CD4-positive, alpha-beta T cell (primary cell): Measurements from ENCODE around the gene PARD6G. TPM values are rescaled to one million over a fixed set of nuclear protein-coding genes. Genes with fewer than 3 reads are reported as not detected.

Experiments used
- ATAC-seq: fragments of 200-7000 bp; cut with Tn5 transposase; one replicate; pipeline ENCODE4 v1.10.0; 2022; ENCODE audit warnings: mild to moderate bottlenecking; ENCODE audit not compliant: poor library complexity
- CTCF ChIA-PET: fragments of 350-600 bp; sonication (Branson Sonifier 250); formaldehyde crosslinking; loops from one replicate; lab custom pipeline; 2021; ENCODE audit warnings: antibody characterized with exemption, inconsistent platforms; lab: Charles Lee
- POLR2A ChIA-PET: fragments of 350-600 bp; sonication (Branson Sonifier 250); formaldehyde crosslinking; loops from one replicate; lab custom pipeline; 2021; ENCODE audit warnings: antibody characterized with exemption, inconsistent platforms; lab: Charles Lee
- DNase-seq, 14 experiments: peaks; one replicate each; pipeline ENCODE4 v3.0.0-alpha.2; 2013 to 2020; ENCODE audit warnings: mixed read lengths in 2 of 14
- H3K27ac ChIP-seq, 2 donors: one replicate each; pipeline versions ENCODE4 v1.5.1 to v1.7.0; 2013; ENCODE audit warnings: low read length in 2 of 2, low read depth in 1 of 2, mild to moderate bottlenecking in 1 of 2
- H3K27me3 ChIP-seq, 2 experiments: 1 replicate in 1 of 2; 2 replicates in 1 of 2; pipeline versions ENCODE4 v1.6.1 to v1.7.0; 2013; ENCODE audit warnings: low read length in 2 of 2, control low read depth in 1 of 2, mild to moderate bottlenecking in 1 of 2, moderate library complexity in 1 of 2; ENCODE audit not compliant: insufficient read depth in 2 of 2, control insufficient read depth in 1 of 2
- H3K36me3 ChIP-seq: one replicate; pipeline ENCODE4 v1.6.1; 2013; ENCODE audit warnings: low read length, control low read depth; ENCODE audit not compliant: insufficient read depth
- H3K4me1 ChIP-seq: one replicate; pipeline ENCODE4 v1.6.1; 2013; ENCODE audit warnings: low read length, control low read depth; ENCODE audit not compliant: insufficient read depth
- H3K4me3 ChIP-seq: one replicate; pipeline ENCODE4 v1.5.1; 2013; ENCODE audit warnings: mild to moderate bottlenecking, low read length, moderate library complexity
- H3K9me3 ChIP-seq, 2 experiments: 1 replicate in 1 of 2; 2 replicates in 1 of 2; pipeline versions ENCODE4 v1.6.1 to v1.7.0; 2013; ENCODE audit warnings: low read length in 2 of 2, mild to moderate bottlenecking in 2 of 2, control low read depth in 1 of 2, moderate library complexity in 1 of 2; ENCODE audit not compliant: control insufficient read depth in 1 of 2, insufficient read depth in 1 of 2
- H3K27ac Mint-ChIP-seq: one replicate; pipeline ENCODE4 v1.8.0; 2020; ENCODE audit warnings: mixed read lengths
- H3K27me3 Mint-ChIP-seq: one replicate; pipeline ENCODE4 v1.8.0; 2021; ENCODE audit warnings: mixed read lengths
- H3K36me3 Mint-ChIP-seq: one replicate; pipeline ENCODE4 v1.8.0; 2021; ENCODE audit warnings: low read depth, mixed read lengths
- H3K4me1 Mint-ChIP-seq: one replicate; pipeline ENCODE4 v1.8.0; 2021; ENCODE audit warnings: low read depth, mixed read lengths
- H3K4me3 Mint-ChIP-seq: one replicate; pipeline ENCODE4 v1.8.0; 2020; ENCODE audit warnings: mild to moderate bottlenecking, mixed read lengths
- H3K9me3 Mint-ChIP-seq: one replicate; pipeline ENCODE4 v1.8.0; 2020; ENCODE audit warnings: mixed read lengths
- CTCF ChIP-seq: fragments of 200-600 bp; IDR thresholded peaks from one replicate; pipeline ENCODE4 v1.8.0; 2022; ENCODE audit warnings: antibody characterized with exemption, mild to moderate bottlenecking
- intact Hi-C, 2 experiments: fragments of 100-400 bp; cut with DNase I in 1 of 2; cut with micrococcal nuclease in 1 of 2; formaldehyde crosslinking; loops; one replicate each; pipeline versions ENCODE4 v1.15.1 to v1.9.0; 2023 to 2025; cut with DNase I, micrococcal nuclease
- total RNA-seq, 174 experiments: library from RNA in 2 of 174; stranded (reverse) in 2 of 174; gene quantifications; one replicate each; pipeline ENCODE4 v1.2.3 and lab custom pipeline; 2021 to 2026

PARD6G gene
- total RNA-seq, 2 experiments from 2014 or later: 0.38 to 1.1 TPM

DNA sequence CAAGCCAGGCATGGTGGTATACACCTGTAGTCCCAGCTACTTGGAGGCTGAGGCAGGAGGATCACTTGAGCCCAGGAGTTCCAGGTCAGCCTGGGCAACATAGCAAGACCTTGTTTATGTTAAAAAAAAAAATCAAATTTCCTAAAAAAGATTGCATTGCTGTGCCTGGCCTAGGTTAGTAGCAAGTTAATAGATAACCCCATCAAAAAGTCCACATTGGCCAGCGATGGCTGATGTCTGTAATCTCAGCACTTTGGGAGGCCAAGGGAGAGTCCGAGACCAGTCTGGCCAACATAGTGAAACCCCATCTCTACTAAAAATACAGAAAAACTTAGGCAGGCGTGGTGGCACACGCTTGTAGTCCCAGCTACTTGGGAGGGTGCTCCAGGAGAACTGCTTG is 38.7 kb downstream of the PARD6G start:
- POLR2A ChIA-PET: no interaction called here
- TF ChIP-seq CTCF: no peak
- ATAC-seq: no peak
- Mint-ChIP-seq H3K27ac (no peak overlapping the region), H3K36me3 (no peaks in the 10 kb centered on the region), H3K4me3 (no peak overlapping the region), H3K4me1 (no peaks in the 10 kb centered on the region), H3K9me3 (no peaks in the 10 kb centered on the region), H3K27me3 (peaks cover 36% of the 10 kb centered on the region)
- no peak overlapping the region for H3K4me3 ChIP-seq
- DNase-seq: no peak
- no peaks in the 10 kb centered on the region for H3K4me1 ChIP-seq
- H3K9me3 ChIP-seq: peaks cover 0 to 3% of the 10 kb centered on the region in 2 experiments
- no peaks in the 10 kb centered on the region for H3K36me3 ChIP-seq
- intact Hi-C loops: no loop called here
- H3K27me3 ChIP-seq: peaks cover 7 to 14% of the 10 kb centered on the region in 2 experiments
- CTCF ChIA-PET: no interaction called here
- H3K27ac ChIP-seq: no peak overlapping the region

GRCh38 chr18:80205294-80205693 is 42.0 kb downstream of the PARD6G start:
- no peaks in the 10 kb centered on the region for H3K4me1 Mint-ChIP-seq
- CTCF ChIA-PET: no interaction called here

GRCh38 chr18:80204142-80204541 is 43.2 kb downstream of the PARD6G start:
- Mint-ChIP-seq H3K9me3 (no peaks in the 10 kb centered on the region), H3K4me1 (no peaks in the 10 kb centered on the region), H3K27me3 (peaks cover 33% of the 10 kb centered on the region), H3K36me3 (no peaks in the 10 kb centered on the region), H3K27ac (no peak overlapping the region), H3K4me3 (no peak overlapping the region)
- POLR2A ChIA-PET: no interaction called here
- Histone ChIP-seq H3K4me1 (no peaks in the 10 kb centered on the region), H3K9me3 (no peaks in the 10 kb centered on the region), H3K27ac (no peak overlapping the region), H3K36me3 (no peaks in the 10 kb centered on the region), H3K27me3 (peaks cover 0 to 7% of the 10 kb centered on the region in 2 experiments), H3K4me3 (no peak overlapping the region)
- DNase-seq (no peak), ATAC-seq (no peak)
- intact Hi-C loops: no loop called here
- CTCF ChIA-PET: no interaction called here
- no peak for TF ChIP-seq CTCF

More at GRCh38 chr18:80205294-80205693, 42.0 kb downstream of the PARD6G start:
- POLR2A ChIA-PET: no interaction called here
- no peak overlapping the region for H3K27ac Mint-ChIP-seq
- H3K9me3 ChIP-seq: no peaks in the 10 kb centered on the region
- H3K27ac ChIP-seq: no peak overlapping the region
- no peak for TF ChIP-seq CTCF
- no peaks in the 10 kb centered on the region for H3K4me1 ChIP-seq
- peaks cover 34% of the 10 kb centered on the region for H3K27me3 Mint-ChIP-seq
- no peak for ATAC-seq
- H3K9me3 Mint-ChIP-seq: no peaks in the 10 kb centered on the region
- H3K27me3 ChIP-seq: peaks cover 6 to 8% of the 10 kb centered on the region in 2 experiments
- intact Hi-C loops: no loop called here
- H3K36me3 Mint-ChIP-seq: no peaks in the 10 kb centered on the region
- no peaks in the 10 kb centered on the region for H3K36me3 ChIP-seq
- H3K4me3 ChIP-seq: no peak overlapping the region
- no peak overlapping the region for H3K4me3 Mint-ChIP-seq
- no peak for DNase-seq
